ENCODE data around the gene C22orf39.

GRCh38 chr22:19460036-19460435 lies 12.5 kb upstream of the C22orf39 start:
- no peak for TF ChIP-seq CTCF (IDR thresholded peaks at IDR 0.05)
- TF ChIP-seq POLR2A (IDR thresholded peaks at IDR 0.05), result no peak
